GM12873 (cell line): ENCODE results near the gene NAP1L4.

ENCODE experiments used
- CTCF ChIP-seq: IDR thresholded peaks from 2 replicates; pipeline ENCODE4 v1.5.1; 2012; ENCODE audit warnings: low read depth, mild to moderate bottlenecking, moderate library complexity, low read length, control low read depth; ENCODE audit not compliant: insufficient read depth; ENCODE audit errors: missing control alignments

NAP1L4 gene

GRCh38 chr11:2915473-2915872 is 76.7 kb downstream of the NAP1L4 start:
- TF ChIP-seq CTCF, result no peak

GRCh38 chr11:2914455-2915195 is 77.5 kb downstream of the NAP1L4 start:
- TF ChIP-seq CTCF, result no peak

- no peak for TF ChIP-seq CTCF
Observed at GRCh38 chr11:2913776-2914175, 78.4 kb downstream of the NAP1L4 start.

- TF ChIP-seq CTCF, result no peak
Observed at GRCh38 chr11:2913019-2913431, 79.1 kb downstream of the NAP1L4 start.

GRCh38 chr11:2912498-2912897 is 79.6 kb downstream of the NAP1L4 start:
- TF ChIP-seq CTCF, result no peak

GRCh38 chr11:2911785-2912391 is 80.2 kb downstream of the NAP1L4 start:
- TF ChIP-seq CTCF, result no peak

- no peak for TF ChIP-seq CTCF
Observed at GRCh38 chr11:2911088-2911784, 80.9 kb downstream of the NAP1L4 start.
